Coronary artery (tissue), 2 donors: ENCODE data around the gene ILDR2.

Experiments used
- DNase-seq: peaks from one replicate; pipeline ENCODE4 v3.0.0-alpha.2; 2017; ENCODE audit warnings: low spot score
- H3K27ac ChIP-seq, 2 donors: fragments of 200-600 bp; sonication (generic); one replicate each; pipeline ENCODE4 v1.5.1; 2016 to 2019
- H3K4me3 ChIP-seq: fragments of 200-600 bp; sonication (generic); 2 replicates; pipeline ENCODE4 v1.5.1; 2016; ENCODE audit warnings: mild to moderate bottlenecking, moderate library complexity
- CTCF ChIP-seq: fragments of 200-600 bp; sonication (generic); IDR thresholded peaks from one replicate; pipeline ENCODE4 v1.5.1; 2019; ENCODE audit warnings: antibody characterized with exemption

Gene ILDR2

GRCh38 chr1:166952002-166952746 is 23.2 kb downstream of the ILDR2 start:
- no peak overlapping the region for H3K4me3 ChIP-seq
- TF ChIP-seq CTCF: no peak
- H3K27ac ChIP-seq: no peak overlapping the region
- no peak for DNase-seq

- H3K4me3 ChIP-seq: no peak overlapping the region
- TF ChIP-seq CTCF: no peak
- no peak overlapping the region for H3K27ac ChIP-seq
- no peak for DNase-seq
Measured at GRCh38 chr1:166951050-166951449, 24.3 kb downstream of the ILDR2 start.

- Histone ChIP-seq H3K27ac (no peak overlapping the region), H3K4me3 (no peak overlapping the region)
- DNase-seq: no peak
- no peak for TF ChIP-seq CTCF
Measured at GRCh38 chr1:166950156-166950555, 25.2 kb downstream of the ILDR2 start.

GRCh38 chr1:166948856-166949350 is 26.4 kb downstream of the ILDR2 start:
- no peak for DNase-seq
- TF ChIP-seq CTCF: no peak
- no peak overlapping the region for H3K27ac ChIP-seq
- no peak overlapping the region for H3K4me3 ChIP-seq

- TF ChIP-seq CTCF: no peak
- H3K27ac ChIP-seq: peak overlapping the region in 1 of 2 donors; percentile 4
- peak overlapping the region; percentile 68 for H3K4me3 ChIP-seq
Measured at GRCh38 chr1:166947398-166948043, 27.8 kb downstream of the ILDR2 start.

GRCh38 chr1:166944186-166944967 is 31.0 kb downstream of the ILDR2 start:
- no peak overlapping the region for H3K27ac ChIP-seq
- TF ChIP-seq CTCF: no peak
- no peak overlapping the region for H3K4me3 ChIP-seq
- DNase-seq: no peak

More at GRCh38 chr1:166947398-166948043, 27.8 kb downstream of the ILDR2 start:
- DNase-seq: no peak
